K562 (cell line): ENCODE results near the gene MEGF10. TPM values are rescaled to one million over a fixed set of nuclear protein-coding genes. Genes with fewer than 3 reads are reported as not detected.

Experiments used
- ATAC-seq: fragments of 200-7000 bp; cut with Tn5 transposase; 3 replicates; pipeline ENCODE4 v1.9.1; 2020; ENCODE audit warnings: moderate library complexity
- BruUV-seq: library from RNA; stranded (reverse); fragments of 400-500 nt; replicated peaks from 2 replicates; lab custom pipeline; 2021; lab: Mats Ljungman, UMichigan
- CTCF ChIA-PET: fragments of 300-600 bp; formaldehyde crosslinking; extraction: SDS; loops from one replicate; lab custom pipeline; 2021; ENCODE audit warnings: low intra/inter-chr PET ratio; lab: Yijun Ruan, JAX
- POLR2A ChIA-PET: fragments of 300-600, 350-650 bp; sonication (Branson Sonifier 250); formaldehyde crosslinking; extraction: SDS; loops from one replicate; lab custom pipeline; 2021; ENCODE audit warnings: antibody characterized with exemption, inconsistent platforms; lab: Yijun Ruan, JAX
- DNase-seq, 4 experiments: peaks; one replicate each; pipeline versions ENCODE4 v3.0.0 to v3.0.0-alpha.2; 2011 to 2018; ENCODE audit warnings: low spot score in 3 of 4, mixed read lengths in 3 of 4; ENCODE audit errors: extremely low read depth in 1 of 4
- FAIRE-seq: peaks from 2 replicates; lab custom pipeline; 2011; peaks lifted over from hg19 to GRCh38; lab: Jason Lieb, UNC
- H2AFZ ChIP-seq: 2 replicates; pipeline ENCODE4 v1.6.0; 2011; ENCODE audit warnings: low read depth, low read length, control low read depth, inconsistent platforms
- H3K27ac ChIP-seq: fragments of 200-600 bp; 3 replicates; pipeline ENCODE4 v1.8.0; 2011; ENCODE audit warnings: low read depth, mild to moderate bottlenecking, control low read depth, inconsistent platforms, low read length, moderate library complexity, mixed read lengths; ENCODE audit errors: extremely low read depth
- H3K27me3 ChIP-seq, 2 experiments: fragments of 300-600 bp in 1 of 2; 2 replicates in 1 of 2; 3 replicates in 1 of 2; pipeline versions ENCODE4 v1.6.0 to v1.8.0; 2011; ENCODE audit warnings: inconsistent platforms in 2 of 2, low read length in 2 of 2, mild to moderate bottlenecking in 1 of 2, mixed read lengths in 1 of 2, moderate library complexity in 1 of 2; ENCODE audit not compliant: control insufficient read depth in 2 of 2, insufficient read depth in 2 of 2
- H3K36me3 ChIP-seq: fragments of 300-600 bp; 3 replicates; pipeline ENCODE4 v1.8.0; 2011; ENCODE audit warnings: mild to moderate bottlenecking, low read length, inconsistent platforms; ENCODE audit not compliant: control insufficient read depth, insufficient read depth
- H3K4me1 ChIP-seq, 2 experiments: fragments of 200-600 bp in 1 of 2; replicated peaks in 1 of 2; 2 replicates in 1 of 2; 3 replicates in 1 of 2; pipeline versions ENCODE4 v1.5.1 to v1.8.0; 2011; ENCODE audit warnings: inconsistent platforms in 2 of 2, low read length in 2 of 2, mild to moderate bottlenecking in 1 of 2, mixed read lengths in 1 of 2, moderate library complexity in 1 of 2; ENCODE audit not compliant: control insufficient read depth in 2 of 2, insufficient read depth in 2 of 2
- H3K4me2 ChIP-seq: 2 replicates; pipeline ENCODE4 v1.6.1; 2011; ENCODE audit warnings: low read length, control low read depth, inconsistent platforms, mixed read lengths; ENCODE audit not compliant: insufficient read depth
- H3K4me3 ChIP-seq: fragments of 200-600 bp; sonication (generic), shearing (Covaris generic); 2 replicates; pipeline ENCODE4 v1.5.1; 2016; ENCODE audit warnings: control low read depth, inconsistent platforms
- H3K79me2 ChIP-seq: fragments of 200-600 bp; 3 replicates; pipeline ENCODE4 v1.8.0; 2011; ENCODE audit warnings: low read length, inconsistent platforms; ENCODE audit not compliant: control insufficient read depth, insufficient read depth
- H3K9ac ChIP-seq, 2 experiments: 2 replicates each; pipeline versions ENCODE4 v1.6.0 to v1.6.1; 2011; ENCODE audit warnings: low read depth in 2 of 2, low read length in 2 of 2, control low read depth in 1 of 2, inconsistent platforms in 1 of 2, mild to moderate bottlenecking in 1 of 2, mixed read lengths in 1 of 2; ENCODE audit not compliant: insufficient read depth in 1 of 2
- H3K9me1 ChIP-seq: one replicate; pipeline ENCODE4 v1.6.0; 2011; ENCODE audit warnings: inconsistent platforms, mild to moderate bottlenecking, low read length, moderate library complexity; ENCODE audit not compliant: control insufficient read depth, insufficient read depth
- H3K9me3 ChIP-seq: replicated peaks from 2 replicates; pipeline ENCODE4 v1.5.1; 2011; ENCODE audit warnings: low read depth, low read length, inconsistent platforms; ENCODE audit not compliant: control insufficient read depth, insufficient read depth
- H4K20me1 ChIP-seq: replicated peaks from 2 replicates; pipeline ENCODE4 v1.6.1; 2011; ENCODE audit warnings: low read length, inconsistent platforms, mixed read lengths; ENCODE audit not compliant: control insufficient read depth, insufficient read depth
- ARID3A ChIP-seq: IDR thresholded peaks from 2 replicates; pipeline ENCODE4 v1.6.1; 2012; ENCODE audit warnings: low read depth, low read length, improper control_type of control experiment, borderline replicate concordance
- CBFA2T3 ChIP-seq: fragments of 450-650 bp; IDR thresholded peaks from 2 replicates; pipeline ENCODE4 v1.6.1; 2017
- CSDE1 ChIP-seq, 2 experiments: fragments of 450-650 bp; IDR thresholded peaks; 2 replicates each; pipeline ENCODE4 v1.6.1; 2016; ENCODE audit warnings: mild to moderate bottlenecking in 1 of 2
- HDAC8 ChIP-seq: fragments of 450-650 bp; IDR thresholded peaks from 2 replicates; pipeline ENCODE4 v1.6.1; 2016; ENCODE audit warnings: mild to moderate bottlenecking, missing genetic modification characterization, moderate library complexity, missing compliant biosample characterization
- ILF3 ChIP-seq: fragments of 450-650 bp; IDR thresholded peaks from 2 replicates; pipeline ENCODE4 v1.6.1; 2018; ENCODE audit warnings: antibody characterized with exemption, mild to moderate bottlenecking, moderate library complexity, borderline replicate concordance
- MCM7 ChIP-seq, 2 experiments: fragments of 450-650 bp; IDR thresholded peaks; 2 replicates each; pipeline ENCODE4 v1.6.1; 2016 to 2018
- MEIS2 ChIP-seq: fragments of 450-650 bp; IDR thresholded peaks from 2 replicates; pipeline ENCODE4 v1.6.1; 2014; ENCODE audit warnings: mild to moderate bottlenecking; ENCODE audit not compliant: partially characterized antibody
- PHF20 ChIP-seq: fragments of 450-650 bp; IDR thresholded peaks from 2 replicates; pipeline ENCODE4 v1.6.1; 2018; ENCODE audit not compliant: partially characterized antibody
- SMAD2 ChIP-seq: fragments of 150-350 bp; IDR thresholded peaks from 2 replicates; pipeline ENCODE4 v1.6.1; 2014; ENCODE audit warnings: low read depth, mild to moderate bottlenecking, low read length
- ZBTB8A ChIP-seq: fragments of 450-650 bp; IDR thresholded peaks from 2 replicates; pipeline ENCODE4 v1.6.1; 2018; ENCODE audit warnings: mild to moderate bottlenecking, moderate library complexity; ENCODE audit not compliant: partially characterized antibody
- ZNF134 ChIP-seq: fragments of 250-450 bp; sonication (Bioruptor Pico); conservative IDR thresholded peaks from 2 replicates; pipeline ENCODE4 v1.4.0; 2020
- ZNF197 ChIP-seq: fragments of 200-800 bp; sonication (Bioruptor generic); IDR thresholded peaks from 2 replicates; pipeline ENCODE4 v1.6.1; 2016; ENCODE audit warnings: low read depth, missing genetic modification characterization, missing compliant biosample characterization
- ZNF311 ChIP-seq: fragments of 250-450 bp; sonication (Bioruptor Pico); IDR thresholded peaks from 2 replicates; pipeline ENCODE4 v1.4.0; 2020; ENCODE audit warnings: mild to moderate bottlenecking, moderate library complexity
- WGBS: fragments of 100-300 bp; shearing (Covaris generic); methylation state at CpG from one replicate; pipeline ENCODE4 v1.1.6; 2016; ENCODE audit warnings: low coverage, mixed read lengths; ENCODE audit not compliant: insufficient coverage; ENCODE audit errors: missing lambda C conversion rate; 5-methylcytosine and 5-hydroxymethylcytosine counted together
- in situ Hi-C: fragments of 300-500 bp; cut with MboI; formaldehyde crosslinking; loops from 4 replicates; pipeline ENCODE4 v1.15.0; 2018; ENCODE audit warnings: inconsistent platforms, mixed read lengths
- intact Hi-C: fragments of 100-400 bp; cut with micrococcal nuclease; formaldehyde crosslinking; loops from 2 replicates; pipeline ENCODE4 v1.14.2; 2022
- polyA plus RNA-seq, 8 experiments: library from polyadenylated mRNA; depleted of rRNA in 4 of 8; stranded (reverse) in 5 of 8; unstranded in 3 of 8; fragments of >200 nt; fragmentation: Nextera tagmentation in 2 of 8; fragmentation: Illumina TruSeq in 1 of 8; extraction: Ambion mirVana in 2 of 8; extraction: Trizol in 1 of 8; gene quantifications; 2 replicates each; pipeline versions ENCODE4 v1.2.1 to v1.2.3, GENCODE V29; 2011 to 2014; ENCODE audit warnings: inconsistent platforms in 1 of 8, missing spikeins in 1 of 8
- total RNA-seq, 7 experiments: library from RNA; depleted of rRNA in 6 of 7; stranded (reverse); fragments of >200 nt in 6 of 7; fragmentation: Illumina TruSeq in 2 of 7; extraction: Trizol in 2 of 7; gene quantifications; 2 replicates each; pipeline versions ENCODE4 v1.2.1 to v1.2.3, GENCODE V29; 2011 to 2021; ENCODE audit warnings: low replicate concordance in 1 of 7
- TF ChIP-seq, protein P1 (sequence below): fragments of 250-450 bp; sonication (Bioruptor Pico); IDR thresholded peaks from 2 replicates; pipeline ENCODE4 v1.5.0; 2021; ENCODE audit warnings: mild to moderate bottlenecking, moderate library complexity

The MEGF10 gene
- total and polyA plus RNA-seq, 9 of the 15 experiments (the other 6 are each of a cell fraction or from before 2014, with no cell fraction given) = 0.07 TPM; not detected in 8

DNA sequence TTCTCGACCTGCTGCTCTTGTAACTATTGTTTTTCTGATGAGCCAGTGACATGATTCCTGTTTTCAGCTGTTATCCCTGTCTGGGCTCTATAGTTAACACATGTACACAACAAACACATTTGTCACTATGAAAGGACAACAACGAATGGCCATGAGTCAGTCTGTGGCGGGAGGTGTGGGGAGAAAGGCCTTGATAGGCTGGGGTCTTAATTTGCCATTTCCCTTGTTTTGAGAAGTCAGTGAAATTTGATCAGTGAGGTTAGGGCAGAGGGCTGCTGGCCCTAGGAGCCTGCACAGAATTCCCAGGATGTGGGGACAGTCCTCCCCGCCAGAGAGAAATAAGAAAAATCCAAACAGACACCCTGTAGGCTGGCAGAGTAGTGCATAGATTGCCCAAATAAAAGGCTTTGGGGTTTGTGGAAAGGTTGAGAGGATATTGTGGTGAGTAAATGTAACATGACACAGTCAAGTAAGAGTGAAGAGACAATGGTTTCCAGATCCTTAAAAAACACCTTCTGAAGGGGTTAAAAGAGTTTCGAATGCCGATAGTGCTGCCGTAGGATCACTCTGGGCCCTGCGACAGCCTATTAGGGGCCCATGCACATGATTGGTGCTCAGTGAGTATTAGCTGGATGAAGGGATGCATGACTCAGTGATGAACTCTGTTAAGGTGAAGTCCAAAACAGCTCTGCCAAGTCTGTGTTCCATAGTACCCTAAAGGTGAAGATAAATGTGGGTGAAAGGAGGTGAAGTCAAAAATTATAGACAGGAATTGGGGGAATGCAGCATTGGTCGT lies 115.9 kb downstream of the MEGF10 start:
- no TSS peak for BruUV-seq
- ATAC-seq (no peak), DNase-seq (no peak), FAIRE-seq (no peak)
- Histone ChIP-seq H3K9me1 (no peaks in the 10 kb centered on the region), H3K9ac (no peak overlapping the region), H3K4me2 (no peak overlapping the region), H3K27ac (no peak overlapping the region), H3K27me3 (peaks cover 0 to 6% of the 10 kb centered on the region in 2 experiments; a peak in 2 of 5 replicates), H3K36me3 (no peaks in the 10 kb centered on the region), H3K9me3 (no peaks in the 10 kb centered on the region), H3K4me1 (no peaks in the 10 kb centered on the region), H4K20me1 (no peaks in the 10 kb centered on the region), H3K79me2 (no peaks in the 10 kb centered on the region), H3K4me3 (no peak overlapping the region), H2AFZ (no peak overlapping the region)
- 0% methylated on average over 9 of the region's 9 CpGs for WGBS
- ChIA-PET CTCF (no interaction called here), POLR2A (no interaction called here)
- intact Hi-C loops = no loop called here
- in situ Hi-C loops = no loop called here
- TF ChIP-seq, protein P1, sequence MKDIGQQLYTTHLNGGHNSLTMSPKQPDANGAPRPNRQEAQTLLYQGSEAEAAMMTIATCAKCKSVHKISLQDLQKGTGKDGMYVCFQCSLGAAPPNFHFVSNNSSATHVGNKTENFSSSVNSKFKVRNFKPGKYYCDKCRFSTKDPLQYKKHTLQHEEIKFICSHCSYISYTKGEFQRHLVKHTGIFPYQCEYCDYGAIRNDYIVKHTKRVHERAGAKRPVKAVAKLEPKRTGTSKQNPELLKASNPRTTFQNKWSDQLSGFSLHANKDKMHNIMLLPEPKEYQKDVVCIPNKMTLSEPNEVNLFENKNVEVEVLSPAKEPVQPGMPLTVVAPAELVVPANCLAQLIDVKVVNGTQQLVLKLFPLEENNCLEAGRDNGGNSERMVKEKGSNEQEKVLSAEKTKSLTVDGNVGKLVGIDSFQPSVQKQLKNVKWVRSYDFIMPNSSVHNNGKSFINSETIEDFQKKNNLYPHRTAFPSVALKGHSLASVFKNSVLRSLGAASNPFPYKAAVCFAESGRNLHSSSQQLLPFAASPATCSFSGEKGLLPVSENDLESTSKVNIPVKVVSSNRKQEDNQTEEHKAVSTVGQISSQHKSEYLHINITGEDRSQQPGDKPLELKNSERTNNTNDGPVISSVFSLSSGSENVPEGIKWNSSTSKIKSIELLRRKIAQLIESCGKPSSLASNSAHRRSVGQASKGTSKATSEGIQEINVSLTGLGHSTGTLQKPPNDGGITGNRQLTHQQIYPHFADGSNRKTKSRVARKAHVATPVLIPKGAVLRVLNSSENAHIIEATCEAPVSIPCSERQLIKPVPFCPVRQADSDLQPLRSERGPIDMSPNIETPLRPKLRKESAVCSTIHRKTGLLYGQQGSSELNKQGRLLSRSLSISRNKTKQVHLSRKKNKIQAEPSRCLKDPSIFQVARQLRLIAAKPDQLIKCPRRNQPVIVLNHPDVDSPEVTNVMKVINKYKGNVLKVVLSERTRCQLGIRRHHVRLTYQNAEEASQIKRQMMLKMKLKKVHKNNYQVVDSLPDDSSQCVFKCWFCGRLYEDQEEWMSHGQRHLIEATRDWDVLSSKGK = no peak
- TF ChIP-seq ZNF134 (CRISPR knock-in tag) = no peak
- TF ChIP-seq ZNF197 (CRISPR knock-in tag) = no peak
- TF ChIP-seq MCM7 (IDR thresholded peaks at IDR 0.05) = no peak
- no peak for TF ChIP-seq HDAC8 (tag)
- no peak for TF ChIP-seq PHF20
- no peak for TF ChIP-seq ARID3A
- no peak for TF ChIP-seq ZNF311
- no peak for TF ChIP-seq ILF3
- no peak for TF ChIP-seq CBFA2T3
- no peak for TF ChIP-seq MEIS2
- no peak for TF ChIP-seq SMAD2
- TF ChIP-seq CSDE1 (IDR thresholded peaks at IDR 0.05) = no peak
- TF ChIP-seq ZBTB8A = no peak
